HCEC 1CT (cell line): ENCODE data around the gene WDR3.
"Not testable (repeated sequence)": the region's sequence is repeated elsewhere in the genome, so short reads cannot be mapped to it uniquely, and the experiment has no call there.

Experiments
- DNase-seq: peaks from one replicate; pipeline ENCODE4 v3.0.0-alpha.2; 2017

WDR3 gene

GRCh38 chr1:117929343-117930172, at the start of gene WDR3, which contains the start of gene GDAP2:
Gene WDR3 (plus strand): TSS chr1:117929739. CDS start chr1:117933320, 3,581 bp downstream.
Gene GDAP2 (minus strand): TSS chr1:117929621. CDS start chr1:117920357, 9,264 bp downstream.
- DNase-seq = peak; percentile 98

- DNase-seq = peak; percentile 39
Observed at GRCh38 chr1:117883616-117884015, 45.9 kb upstream of the WDR3 start.

- DNase-seq = peak; percentile 70
Observed at GRCh38 chr1:117886101-117886795, 43.3 kb upstream of the WDR3 start.

GRCh38 chr1:117890452-117890851, 39.1 kb upstream of the WDR3 start:
- no peak for DNase-seq

GRCh38 chr1:117892512-117892911, 37.0 kb upstream of the WDR3 start:
- no peak for DNase-seq

- no peak for DNase-seq
Observed at GRCh38 chr1:117894078-117894477, 35.5 kb upstream of the WDR3 start.

- DNase-seq = peak; percentile 89
Observed at GRCh38 chr1:117895482-117896114, 33.9 kb upstream of the WDR3 start.

GRCh38 chr1:117897551-117897950, 32.0 kb upstream of the WDR3 start:
- no peak for DNase-seq

GRCh38 chr1:117899801-117900200, 29.7 kb upstream of the WDR3 start:
- DNase-seq = no peak

- DNase-seq = no peak
Observed at GRCh38 chr1:117902944-117903343, 26.6 kb upstream of the WDR3 start.

GRCh38 chr1:117904485-117904884, 25.1 kb upstream of the WDR3 start:
- no peak for DNase-seq

- no peak for DNase-seq
Observed at GRCh38 chr1:117905019-117905418, 24.5 kb upstream of the WDR3 start.

- no peak for DNase-seq
Observed at GRCh38 chr1:117911051-117911450, 18.5 kb upstream of the WDR3 start.

GRCh38 chr1:117919376-117919775, 10.2 kb upstream of the WDR3 start:
- peak; percentile 39 for DNase-seq

GRCh38 chr1:117921991-117922390, 7.5 kb upstream of the WDR3 start:
- no peak for DNase-seq

- not testable (repeated sequence) for DNase-seq
Observed at GRCh38 chr1:117922717-117923116, 6.8 kb upstream of the WDR3 start.

GRCh38 chr1:117925981-117926380, 3.6 kb upstream of the WDR3 start:
- no peak for DNase-seq

GRCh38 chr1:117928881-117929342, 627 bp upstream of the WDR3 start:
- peak; percentile 67 for DNase-seq

GRCh38 chr1:117930173-117930447, 571 bp downstream of the WDR3 start:
- no peak for DNase-seq

- peak; percentile 7 for DNase-seq
Observed at GRCh38 chr1:117930484-117930883, 945 bp downstream of the WDR3 start.

- no peak for DNase-seq
Observed at GRCh38 chr1:117932576-117932975, 3.0 kb downstream of the WDR3 start.

GRCh38 chr1:117933769-117934168, 4.2 kb downstream of the WDR3 start:
- DNase-seq = no peak

- peak; percentile 14 for DNase-seq
Observed at GRCh38 chr1:117942293-117942692, 12.8 kb downstream of the WDR3 start.

- DNase-seq = no peak
Observed at GRCh38 chr1:117952386-117952785, 22.8 kb downstream of the WDR3 start.
